Putamen (tissue), 1 donor: ENCODE measurements around the gene NEK2.
"Not testable (repeated sequence)": the region's sequence is repeated elsewhere in the genome, so short reads cannot be mapped to it uniquely, and the experiment has no call there.

Experiments
- DNase-seq: peaks from one replicate; pipeline ENCODE4 v3.0.0-alpha.2; 2016; ENCODE audit warnings: low spot score

The NEK2 gene

DNA sequence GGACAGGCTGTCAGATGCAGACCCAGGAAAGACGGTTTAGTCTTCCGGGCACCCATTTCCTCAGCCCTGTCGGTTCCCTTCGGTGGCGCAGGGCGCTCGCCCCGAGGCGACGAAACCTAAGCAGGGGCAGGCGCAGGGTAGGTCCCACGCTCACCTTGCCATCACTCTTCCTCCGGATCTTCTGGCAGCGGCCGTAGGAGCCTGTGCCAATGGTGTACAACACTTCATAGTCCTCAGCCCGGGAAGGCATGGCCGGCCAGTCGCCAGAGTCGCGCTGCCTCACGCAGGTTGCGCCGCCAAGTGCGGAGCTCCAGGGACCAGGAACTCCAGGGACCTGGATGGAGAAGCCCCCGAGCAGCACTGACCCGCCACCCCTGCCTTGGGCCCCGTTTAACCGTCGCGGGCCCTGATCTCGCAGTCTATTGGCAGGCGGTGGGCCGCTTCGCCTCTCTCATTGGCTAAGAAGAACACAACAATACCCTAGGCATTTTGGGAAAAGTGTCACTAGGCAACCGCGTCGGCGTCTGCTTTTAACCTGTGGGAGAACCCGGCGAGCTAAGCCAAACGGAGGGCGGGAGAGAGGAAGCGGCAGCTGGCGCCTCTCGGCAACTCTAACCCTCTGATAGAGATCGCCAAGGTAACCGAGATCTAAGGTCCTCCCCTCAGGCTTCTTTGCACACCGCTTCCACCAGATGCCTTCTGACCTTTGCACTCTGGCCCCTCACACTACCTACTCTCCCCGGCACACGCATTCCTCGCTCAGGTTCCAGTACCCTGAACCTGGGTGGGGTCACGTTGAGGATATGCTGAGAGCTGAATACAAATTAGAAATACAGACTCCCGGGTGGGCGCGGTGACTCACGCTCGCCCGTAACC, at the start of gene NEK2:
TSS of gene NEK2 (minus strand) at position 392 of the 876 bp plus-strand sequence. CDS start at position 250, 142 bp downstream.
- peak; percentile 82 for DNase-seq

DNA sequence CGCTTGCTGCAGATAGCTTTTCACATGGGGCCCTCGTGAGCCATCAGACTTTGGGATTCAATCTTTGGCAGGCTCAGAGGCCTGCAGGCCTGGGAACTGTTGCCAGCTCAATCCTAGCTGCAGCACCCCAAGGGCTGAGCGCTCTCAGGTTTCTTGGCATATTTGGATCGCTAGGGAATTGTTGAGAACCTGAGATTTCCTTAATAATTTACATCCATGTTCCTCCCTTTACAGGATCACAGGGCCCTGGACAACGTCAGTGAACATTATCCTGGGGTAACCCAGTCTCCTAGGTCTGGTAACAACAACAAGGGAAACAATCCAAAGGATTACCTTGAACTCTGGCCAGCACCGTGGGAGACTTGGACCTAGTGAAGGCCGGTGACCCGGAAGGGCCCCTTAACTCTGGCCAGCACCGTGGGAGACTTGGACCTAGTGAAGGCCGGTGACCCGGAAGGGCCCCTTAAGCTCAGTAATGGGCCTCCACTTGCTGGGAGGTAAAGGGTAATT, 49.3 kb upstream of the NEK2 start:
- no peak for DNase-seq

- no peak for DNase-seq
Observed at GRCh38 chr1:211723273-211723672, 47.9 kb upstream of the NEK2 start.

DNA sequence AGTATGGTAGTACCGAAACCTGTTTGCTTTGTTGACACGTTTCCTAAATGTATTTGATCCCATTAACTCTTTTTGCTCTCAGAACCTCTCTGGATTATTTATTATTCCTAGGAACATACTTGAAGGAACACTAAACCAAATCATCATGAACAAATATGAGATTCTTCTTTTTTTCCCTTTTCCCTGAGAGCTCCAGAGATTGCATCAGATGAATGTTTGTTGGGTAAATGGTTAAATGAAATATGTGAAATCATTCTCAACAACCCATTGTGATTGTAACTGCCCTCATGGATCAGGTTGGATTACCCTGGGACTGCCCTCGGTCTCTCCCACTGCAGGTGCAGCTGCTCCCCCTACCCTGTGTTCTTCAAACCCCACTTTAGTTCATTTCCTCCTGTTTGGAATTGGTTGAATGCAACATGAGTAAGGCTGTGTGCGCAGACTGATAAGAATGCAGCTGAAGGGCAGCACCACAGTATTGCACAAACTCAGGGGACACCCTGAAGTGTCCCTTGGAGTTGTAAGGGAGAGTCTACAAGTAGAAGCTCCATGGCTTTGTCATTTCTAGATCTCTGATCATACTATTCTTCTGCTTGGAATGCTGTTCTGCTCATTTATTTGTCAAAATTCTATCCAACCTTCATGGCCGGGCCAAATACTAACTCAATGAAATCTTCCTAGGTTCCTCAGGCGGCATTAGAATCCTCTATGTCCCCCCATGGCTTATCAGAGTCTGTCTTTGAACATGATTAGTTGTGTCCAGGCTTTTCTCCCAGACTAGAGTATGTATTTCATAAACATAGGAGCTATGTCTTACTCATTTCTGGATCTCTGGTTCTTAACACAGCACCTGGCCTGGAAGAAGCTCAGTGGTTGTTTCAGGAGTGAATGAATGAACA, 47.1 kb upstream of the NEK2 start:
- DNase-seq = no peak

DNA sequence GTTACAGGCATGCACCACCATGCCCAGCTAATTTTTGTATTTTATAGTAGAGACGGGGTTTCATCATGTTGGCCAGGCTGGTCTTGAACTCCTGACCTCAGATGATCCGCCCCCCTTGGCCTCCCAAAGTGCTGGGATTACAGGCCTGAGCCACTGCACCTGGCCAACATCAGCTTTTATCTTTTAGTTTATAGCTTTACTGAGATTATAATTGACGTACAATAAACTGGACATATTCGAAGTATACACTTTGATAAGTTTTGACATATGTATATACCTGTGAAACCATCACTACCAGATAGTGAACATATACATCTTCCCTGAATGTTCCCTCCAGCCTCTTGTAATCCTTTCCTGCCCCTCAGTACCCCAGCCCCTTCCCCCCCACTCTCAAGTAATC, 41.1 kb upstream of the NEK2 start:
- DNase-seq = not testable (repeated sequence)

GRCh38 chr1:211715971-211716370, 40.5 kb upstream of the NEK2 start:
- DNase-seq = no peak

DNA sequence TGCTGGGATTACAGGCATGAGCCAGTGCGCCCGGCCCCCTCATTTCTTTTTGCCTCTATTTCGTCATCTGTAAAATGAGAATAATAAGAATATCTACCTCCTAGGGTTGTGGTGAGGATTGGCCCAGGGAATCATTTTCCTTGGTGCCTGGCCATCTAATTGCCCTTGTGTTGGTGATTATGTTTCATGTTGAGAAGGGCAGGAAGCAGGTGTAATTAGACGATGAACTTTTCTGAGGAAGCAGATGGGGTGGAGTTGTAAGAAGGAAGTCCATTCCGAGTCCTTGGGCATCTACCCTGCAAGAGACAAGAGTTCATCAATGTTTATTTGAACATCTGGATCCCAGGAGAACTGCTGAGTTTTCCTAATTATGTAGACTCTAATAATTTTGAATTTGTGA, 38.7 kb upstream of the NEK2 start:
- no peak for DNase-seq

DNA sequence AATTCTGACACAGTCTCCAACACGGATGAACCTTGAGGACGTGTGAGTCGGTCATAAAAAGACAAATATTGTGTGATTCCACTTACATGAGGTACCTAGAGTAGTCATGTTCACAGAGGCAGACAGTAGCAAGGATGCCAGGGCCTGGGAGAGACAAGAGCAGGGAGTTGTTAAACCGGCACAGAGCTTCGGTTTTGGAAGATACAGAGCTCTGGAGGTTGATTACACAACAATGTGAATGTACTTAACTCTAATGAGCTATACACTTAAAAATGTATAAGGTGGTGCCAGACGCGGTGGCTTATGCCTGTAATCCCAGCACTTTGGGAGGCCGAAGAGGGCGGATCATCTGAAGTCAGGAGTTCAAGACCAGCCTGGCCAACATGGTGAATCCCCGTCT, 37.8 kb upstream of the NEK2 start:
- DNase-seq = no peak

- no peak for DNase-seq
Observed at GRCh38 chr1:211711315-211711705, 35.9 kb upstream of the NEK2 start.

DNA sequence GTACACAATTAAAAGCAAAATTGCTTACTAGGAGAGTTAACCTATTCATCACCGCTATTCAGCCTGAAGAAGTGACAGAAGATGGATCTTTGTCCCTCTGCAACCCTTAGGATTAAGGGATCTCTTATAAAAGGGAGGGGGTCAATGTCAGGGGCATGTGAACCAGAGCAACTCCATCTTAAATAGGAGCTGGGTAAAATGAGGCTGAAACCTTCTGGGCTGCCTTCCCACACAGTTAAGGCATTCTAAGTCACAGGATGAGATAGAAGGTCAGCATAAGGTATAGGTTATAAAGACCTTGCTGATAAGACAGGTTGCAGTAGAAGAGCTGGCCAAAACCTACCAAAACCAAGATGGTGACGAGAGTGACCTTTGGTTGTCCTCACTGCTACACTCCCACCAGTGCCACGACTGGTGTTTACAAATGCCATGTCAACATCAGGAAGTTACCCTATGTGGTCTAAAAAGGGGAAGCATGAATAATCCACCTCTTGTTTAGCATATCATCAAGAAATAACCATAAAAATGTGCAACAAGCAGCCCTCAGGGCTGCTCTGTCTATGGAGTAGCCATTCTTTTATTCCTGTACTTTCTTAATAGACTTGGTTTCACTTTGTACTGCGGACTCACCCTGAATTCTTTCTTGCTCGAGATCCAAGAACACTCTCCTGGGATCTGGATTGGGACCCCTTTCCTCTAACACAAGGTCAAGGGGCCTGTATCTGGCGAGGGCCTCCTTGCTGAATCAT, 35.3 kb upstream of the NEK2 start:
- no peak for DNase-seq

- no peak for DNase-seq
Observed at GRCh38 chr1:211708926-211709325, 33.5 kb upstream of the NEK2 start.

GRCh38 chr1:211708006-211708405, 32.6 kb upstream of the NEK2 start:
- no peak for DNase-seq

GRCh38 chr1:211705467-211706091, 30.2 kb upstream of the NEK2 start:
- no peak for DNase-seq

- DNase-seq = no peak
Observed at GRCh38 chr1:211704543-211704942, 29.1 kb upstream of the NEK2 start.

GRCh38 chr1:211703812-211704537, 28.6 kb upstream of the NEK2 start:
- DNase-seq = no peak

DNA sequence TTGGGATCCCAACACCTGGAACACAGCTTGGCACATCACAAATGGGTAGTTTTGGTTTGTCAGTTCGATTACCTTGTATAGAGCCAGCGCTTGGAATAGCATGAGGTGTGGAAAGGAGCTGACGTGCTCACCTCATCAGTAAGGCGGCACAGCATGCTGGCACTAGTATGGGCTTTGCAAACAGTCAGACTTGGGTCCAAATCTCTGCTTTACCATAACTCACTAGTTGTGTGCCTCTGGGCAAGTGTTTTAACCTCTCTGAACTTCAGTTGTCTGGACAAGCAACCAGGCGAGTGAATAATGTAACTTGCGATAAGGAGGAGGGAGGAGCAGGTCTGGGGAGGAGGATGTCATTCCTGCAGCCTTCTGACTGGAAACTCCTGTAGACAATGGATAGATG, 26.3 kb upstream of the NEK2 start:
- no peak for DNase-seq

DNA sequence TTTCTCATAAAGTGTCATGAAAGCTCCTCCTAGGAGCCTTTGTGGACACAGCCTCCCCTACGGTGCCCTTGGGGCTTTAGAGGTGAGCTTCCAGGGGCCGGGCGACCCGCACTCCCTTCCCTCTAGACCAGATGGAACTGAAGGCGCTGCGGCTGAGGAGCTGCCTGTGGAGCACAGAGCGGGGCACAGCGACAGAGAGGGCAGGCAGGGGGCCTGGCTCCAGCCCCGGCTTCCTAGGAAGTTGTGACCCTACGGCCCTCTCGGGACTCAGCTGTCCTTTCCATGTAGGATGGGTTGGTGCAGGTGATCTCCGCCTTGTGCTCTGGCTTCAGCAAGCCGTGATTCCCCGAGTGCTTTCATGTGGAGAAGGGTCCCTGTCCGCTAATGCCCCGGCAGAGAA, 23.6 kb upstream of the NEK2 start:
- no peak for DNase-seq

GRCh38 chr1:211698161-211699026, 23.0 kb upstream of the NEK2 start:
- peak; percentile 71 for DNase-seq

DNA sequence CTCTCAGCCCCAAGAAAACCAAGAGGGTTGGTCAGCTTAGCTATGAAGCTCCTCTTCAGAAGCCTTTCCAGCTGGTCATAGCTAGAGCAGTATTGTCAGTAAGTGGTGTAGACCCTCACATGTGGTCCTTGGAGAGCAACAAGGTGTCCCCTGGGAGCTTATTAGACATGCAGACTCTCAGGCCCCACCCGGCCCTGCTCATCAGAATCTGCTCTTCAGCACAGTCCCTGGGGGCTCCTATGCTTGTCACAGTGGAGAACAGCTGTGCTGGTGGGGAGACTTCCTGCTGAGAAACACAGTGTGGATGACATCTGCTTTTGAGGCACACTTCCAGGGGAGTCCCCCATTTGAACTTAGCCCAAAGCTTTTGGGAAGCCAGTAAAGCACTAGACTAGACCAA, 21.9 kb upstream of the NEK2 start:
- no peak for DNase-seq
